Stimulated activated naive CD4-positive, alpha-beta T cell treated with Interleukin-2 at 50 U/mL for 16 hours (primary cell): ENCODE measurements around the gene TSACC.
"Not testable (repeated sequence)": the region's sequence is repeated elsewhere in the genome, so short reads cannot be mapped to it uniquely, and the experiment has no call there.

Experiments
- DNase-seq: peaks from one replicate; lab custom pipeline; 2025; lab: John Stamatoyannopoulos, UW

Gene TSACC

DNA sequence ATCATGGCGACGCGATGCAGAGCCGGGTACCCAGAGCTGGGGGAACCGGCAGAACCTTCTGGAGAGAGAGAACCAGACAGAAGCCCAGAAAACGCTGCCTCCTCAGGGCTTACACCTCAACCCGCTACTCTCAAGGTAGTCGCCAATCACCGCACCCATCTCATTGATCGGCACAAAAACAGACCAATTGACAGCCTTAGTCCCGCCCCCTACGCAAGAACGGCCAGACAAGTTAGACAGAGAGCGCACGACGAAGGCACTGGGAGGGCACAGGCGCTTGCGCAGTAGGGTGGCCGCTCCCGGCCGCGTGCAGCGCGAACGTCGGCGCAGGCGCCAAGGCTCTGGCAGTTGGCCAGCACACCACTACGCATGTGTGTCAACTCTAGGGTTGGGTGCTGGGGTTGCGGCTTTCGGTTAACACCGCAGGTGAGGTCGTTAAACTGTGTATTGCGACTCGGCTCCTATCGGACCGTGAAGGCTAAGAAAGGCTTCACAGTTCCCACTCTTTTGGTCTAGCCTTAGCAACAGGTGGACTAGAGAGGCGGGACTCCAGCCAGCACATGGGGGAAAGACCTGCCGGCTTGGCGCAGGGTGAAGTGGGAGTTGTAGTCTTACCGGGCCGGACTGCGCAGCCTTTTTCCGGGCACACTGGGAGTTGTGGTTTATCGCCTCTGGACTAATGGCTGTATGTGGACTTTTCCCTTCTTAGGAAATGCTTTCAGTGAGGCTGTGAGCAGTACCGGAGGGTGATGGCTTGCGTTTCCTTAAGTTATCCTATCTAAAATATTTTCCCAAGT is at the start of gene TSACC, which contains the start of gene CCT3:
TSS of gene TSACC (plus strand) at position 347 of the 797 bp plus-strand sequence. CDS start 1,232 bp downstream, outside the sequence.
TSS of gene CCT3 (minus strand) at position 113 of the 797 bp plus-strand sequence. CDS start at position 5, 108 bp downstream.
- peak; percentile 98 for DNase-seq

DNA sequence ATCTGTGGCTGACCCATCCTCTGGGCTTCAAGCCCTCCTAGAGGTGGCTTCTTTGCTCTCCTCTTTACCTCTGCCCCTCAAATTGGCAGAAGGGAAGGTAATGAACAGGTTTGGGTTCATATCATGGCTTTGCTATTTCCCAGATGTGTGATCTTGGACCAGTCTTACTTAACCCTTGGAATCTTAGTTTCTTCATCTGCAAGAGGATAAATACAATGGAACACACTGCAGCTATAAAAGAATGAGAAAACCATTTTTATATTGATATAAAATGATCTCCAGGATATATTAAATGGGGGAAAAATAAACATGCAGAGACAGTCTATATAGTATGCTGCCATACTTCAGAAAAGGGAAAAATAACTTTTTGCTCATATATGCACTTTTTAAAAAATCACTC is 48.5 kb upstream of the TSACC start:
- no peak for DNase-seq

DNA sequence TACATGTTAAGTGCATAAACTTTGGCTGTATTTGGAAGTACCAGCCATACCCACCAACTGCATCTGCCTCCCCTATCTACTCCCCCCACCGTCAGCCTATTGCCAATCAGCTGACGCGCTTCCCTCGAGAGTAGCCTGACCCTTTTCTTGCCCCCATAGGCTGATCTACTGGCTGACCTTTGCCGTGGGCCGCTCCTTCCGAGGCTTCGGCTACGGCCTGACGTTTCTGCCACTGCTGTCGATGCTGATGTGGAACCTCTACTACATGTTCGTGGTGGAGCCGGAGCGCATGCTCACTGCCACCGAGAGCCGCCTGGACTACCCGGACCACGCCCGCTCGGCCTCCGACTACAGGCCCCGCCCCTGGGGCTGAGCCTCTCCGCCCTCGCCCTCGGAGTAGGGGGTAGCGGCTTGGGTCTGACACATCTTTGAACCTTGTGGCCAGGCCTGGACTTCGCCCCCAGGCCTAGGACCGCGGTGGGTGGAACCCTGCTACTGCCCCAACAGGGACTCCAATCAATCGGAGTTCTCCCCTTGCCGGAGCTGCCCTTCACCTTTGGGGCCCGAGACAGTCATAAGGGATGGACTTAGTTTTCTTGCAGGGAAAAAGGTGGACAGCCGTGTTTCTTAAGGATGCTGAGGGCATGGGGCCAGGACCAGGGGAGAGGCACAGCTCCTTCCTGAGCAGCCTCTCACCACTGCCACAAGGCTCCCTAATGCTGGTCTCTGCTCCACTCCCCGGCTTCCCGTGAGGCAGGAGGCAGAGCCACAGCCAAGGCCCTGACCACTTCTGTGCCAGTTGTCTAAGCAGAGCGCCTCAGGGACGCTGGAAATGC is 46.9 kb upstream of the TSACC start:
- DNase-seq = no peak

DNA sequence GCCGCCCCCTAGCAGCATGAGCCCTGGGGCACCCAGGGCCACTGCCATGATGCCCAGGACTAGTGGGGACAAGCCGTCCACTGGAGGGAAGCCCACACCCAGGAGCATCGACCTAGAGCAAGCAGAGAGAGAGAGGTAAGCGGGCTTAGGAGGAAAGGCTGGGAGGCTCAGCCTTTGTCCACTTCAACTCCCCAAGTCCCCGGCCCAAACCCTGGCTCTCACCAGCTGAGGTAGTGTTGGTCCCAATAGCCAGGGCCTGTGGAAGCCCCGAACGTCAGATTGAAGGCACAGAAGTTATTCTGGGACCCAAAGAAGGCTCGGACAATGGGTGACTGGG is 45.3 kb upstream of the TSACC start:
- no peak for DNase-seq

DNA sequence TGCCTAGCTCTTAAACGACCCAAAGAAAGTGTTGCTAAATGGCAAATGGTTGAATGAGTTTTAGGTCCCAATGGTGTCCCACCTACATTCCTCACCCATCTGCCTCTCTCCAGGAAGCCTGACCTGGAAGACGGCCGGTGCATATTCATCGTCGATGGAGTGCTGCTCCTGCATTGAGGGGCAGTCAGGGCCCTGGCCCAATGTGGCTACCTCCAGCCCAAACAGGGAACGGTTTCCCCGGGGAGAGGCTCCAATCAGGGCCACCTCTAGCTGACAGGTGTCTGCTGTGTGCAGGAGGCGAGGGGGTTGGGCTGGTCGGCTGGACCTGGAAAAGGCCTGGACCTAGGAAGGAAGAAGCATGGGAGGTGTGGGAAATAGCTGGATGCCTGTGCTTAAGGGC is 44.4 kb upstream of the TSACC start:
- no peak for DNase-seq

DNA sequence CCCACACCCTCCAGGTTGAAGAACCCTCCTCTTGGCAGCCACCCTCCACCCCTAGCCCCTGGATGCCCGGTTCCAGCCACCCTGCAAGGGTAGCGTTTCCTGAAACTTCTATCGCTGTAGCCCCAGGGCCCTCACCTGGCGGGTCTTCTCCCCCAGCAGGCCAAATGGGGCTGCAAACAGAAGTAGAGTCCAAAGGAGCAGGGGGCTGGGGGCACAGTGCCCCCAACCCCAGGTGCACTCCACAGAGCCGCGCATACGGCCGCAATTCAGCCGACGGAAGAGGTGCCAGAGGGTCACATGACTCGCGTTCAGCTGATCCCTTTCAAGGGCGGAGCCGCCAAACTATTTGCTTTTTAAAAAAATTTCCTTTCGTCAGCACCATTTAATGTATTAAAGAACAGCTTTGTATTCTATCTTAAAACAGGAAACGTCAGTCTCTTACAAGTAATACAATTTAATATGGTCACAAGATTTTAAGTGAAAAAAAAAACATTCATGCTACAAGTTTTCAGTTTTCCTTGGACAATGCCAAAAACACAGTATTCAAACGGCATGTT is 42.9 kb upstream of the TSACC start, which contains the start of gene GLMP:
TSS of gene GLMP (minus strand) at position 289 of the 557 bp plus-strand sequence. CDS start at position 255, 34 bp downstream.
- DNase-seq = peak; percentile 49

DNA sequence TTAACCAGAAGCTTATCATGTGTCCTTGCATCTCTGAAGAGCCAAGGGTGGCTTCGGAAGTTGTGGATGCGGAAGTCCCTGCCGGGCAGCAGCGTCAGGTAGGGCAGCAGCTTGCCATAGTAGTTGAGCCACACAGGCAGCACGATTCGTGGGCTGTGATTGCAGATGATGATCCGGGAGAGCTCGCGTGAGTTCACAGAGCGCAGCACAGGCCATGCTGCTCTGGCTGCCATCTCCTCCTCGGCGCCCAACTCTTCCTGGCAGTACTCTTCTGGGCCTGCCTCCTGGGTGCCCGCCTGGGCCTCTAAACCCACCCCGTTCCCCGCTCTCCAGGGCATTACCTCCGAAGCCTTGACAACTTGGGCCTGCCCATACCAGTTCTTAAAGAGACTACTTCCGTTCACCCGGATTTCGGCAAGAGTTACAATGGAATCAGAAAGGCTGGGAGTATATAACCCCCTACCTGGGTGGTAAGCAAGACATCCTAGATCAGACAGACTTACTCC is 39.4 kb upstream of the TSACC start, which contains the start of gene VHLL:
TSS of gene VHLL (minus strand) at position 456 of the 506 bp plus-strand sequence. CDS start at position 338, 118 bp downstream.
- DNase-seq = no peak

DNA sequence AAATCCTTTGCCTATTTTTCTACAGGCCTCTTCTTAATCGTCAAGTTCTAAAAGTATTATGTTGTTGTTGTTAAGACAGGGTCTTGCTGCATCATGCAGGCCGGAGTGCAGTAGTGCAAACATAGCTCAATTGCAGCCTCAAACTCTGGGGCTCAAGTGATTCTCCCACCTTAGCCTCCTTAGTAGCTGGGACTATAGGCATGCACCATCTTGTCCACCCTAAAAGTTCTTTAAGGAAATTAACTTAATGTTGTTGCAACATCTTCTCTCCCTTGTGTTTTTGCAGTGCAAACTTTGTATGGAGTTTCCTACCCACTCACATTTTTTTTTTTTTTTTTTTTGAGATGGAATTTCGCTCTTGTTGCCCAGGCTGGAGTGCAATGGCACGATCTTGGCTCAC is 35.1 kb upstream of the TSACC start:
- no peak for DNase-seq

DNA sequence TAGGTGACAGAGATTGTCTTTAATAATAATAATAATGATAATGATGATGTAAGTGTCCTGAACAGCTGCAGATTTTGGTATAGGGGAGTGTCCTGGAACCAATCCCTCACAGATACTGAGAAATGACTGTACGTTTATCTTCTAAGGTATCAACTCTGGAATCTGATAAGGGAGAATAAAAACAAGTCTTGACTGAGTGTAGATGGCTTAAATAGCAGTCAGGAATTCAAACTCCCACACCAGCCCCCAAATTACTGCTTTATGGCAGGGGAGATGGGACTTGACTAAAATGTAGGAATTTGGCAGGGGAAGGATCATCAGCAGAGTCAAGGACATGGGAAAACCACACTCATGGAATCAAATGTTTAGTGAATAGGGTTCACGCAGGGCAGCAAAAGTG is 33.1 kb upstream of the TSACC start:
- no peak for DNase-seq

DNA sequence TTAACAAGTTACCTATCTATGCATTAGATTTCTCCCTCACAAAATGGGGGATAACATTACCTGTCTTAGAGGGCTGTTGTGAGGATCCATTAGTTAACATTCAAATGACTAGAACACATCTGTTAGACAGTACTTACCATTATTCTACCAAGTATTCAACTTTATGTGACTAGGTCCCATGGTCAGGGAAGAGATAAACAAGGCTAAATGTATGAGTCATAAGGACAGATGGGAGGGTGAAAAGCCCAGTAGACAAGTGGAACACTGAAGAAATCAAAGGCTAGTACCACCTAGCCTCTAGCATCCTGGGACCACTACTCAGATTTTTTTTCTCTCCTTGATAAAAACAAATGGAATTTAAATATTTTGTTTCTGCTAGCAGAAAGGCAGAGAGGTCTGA is 30.2 kb upstream of the TSACC start:
- DNase-seq = no peak

DNA sequence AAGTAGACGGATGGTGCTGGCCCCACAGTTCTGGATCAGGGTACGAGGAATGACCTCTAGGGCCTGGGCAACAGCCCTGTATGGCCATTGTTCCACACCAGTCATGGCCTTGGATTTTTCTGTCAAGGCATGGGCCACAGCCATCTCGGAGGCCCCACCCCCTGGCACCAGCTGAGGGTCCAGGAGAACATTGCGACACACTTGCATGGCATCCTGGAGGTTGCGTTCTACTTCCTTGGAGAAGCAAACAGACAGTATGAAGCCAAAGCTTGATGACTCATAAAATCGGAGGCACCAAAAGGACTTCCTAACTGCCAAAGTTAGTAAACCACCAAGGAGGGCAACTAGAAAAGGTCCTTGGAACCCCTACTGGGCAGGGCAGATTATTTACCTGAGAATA is 27.4 kb upstream of the TSACC start:
- no peak for DNase-seq

DNA sequence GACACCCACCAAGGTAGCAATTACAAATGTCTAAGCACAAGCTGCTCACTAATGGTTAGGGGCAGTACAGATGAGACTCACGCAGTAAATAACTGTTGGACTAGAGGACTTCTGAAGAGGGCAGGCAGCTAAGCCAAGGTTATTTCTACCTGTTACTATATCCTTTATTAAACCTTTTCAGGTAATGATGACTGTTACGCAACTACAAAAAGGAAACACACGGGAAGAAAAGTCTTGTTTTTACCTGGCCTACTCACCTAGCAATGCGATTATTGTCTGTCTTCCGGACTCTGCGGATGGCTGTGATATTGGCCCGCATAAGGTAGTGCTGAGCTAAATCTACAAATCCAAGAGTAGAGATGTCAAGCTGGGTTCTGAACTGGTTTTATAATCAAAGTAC is 21.4 kb upstream of the TSACC start:
- no peak for DNase-seq

DNA sequence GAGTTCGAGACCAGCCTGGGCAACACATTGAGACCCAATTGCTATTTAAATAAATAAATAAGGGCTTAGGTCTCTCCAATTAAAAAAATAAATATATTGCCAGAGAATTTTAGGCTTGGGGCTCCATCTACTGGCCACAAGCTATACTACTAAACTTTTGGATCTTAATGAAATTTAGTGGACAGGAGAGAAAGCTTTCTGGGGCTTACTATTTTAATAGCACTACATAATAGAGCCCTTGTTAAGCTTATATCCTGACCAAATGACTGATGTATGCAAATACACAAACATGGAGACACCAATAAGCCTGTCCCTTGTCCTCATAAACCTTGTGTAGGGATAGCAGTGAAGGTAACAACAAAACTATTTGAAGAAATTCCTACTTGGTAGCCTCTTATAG is 18.7 kb upstream of the TSACC start:
- no peak for DNase-seq

DNA sequence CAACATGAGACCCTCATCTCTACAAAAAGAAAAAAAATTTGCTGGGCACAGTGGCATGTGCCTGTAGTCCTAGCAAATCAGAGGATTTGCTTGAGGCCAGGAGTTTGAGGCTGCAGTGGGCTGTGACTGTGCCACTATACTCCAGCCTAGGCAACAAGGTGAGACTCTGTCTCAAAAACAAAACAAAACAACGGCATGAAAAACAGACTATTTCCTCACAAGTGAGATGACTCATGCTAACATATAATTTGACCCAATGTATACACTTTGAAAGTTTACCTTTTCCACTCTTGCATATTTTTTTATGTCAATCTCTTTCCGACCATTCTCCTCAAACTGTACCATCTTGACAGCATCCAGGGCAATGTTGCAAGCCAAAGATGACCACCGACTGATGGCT is 17.8 kb upstream of the TSACC start:
- DNase-seq = no peak

DNA sequence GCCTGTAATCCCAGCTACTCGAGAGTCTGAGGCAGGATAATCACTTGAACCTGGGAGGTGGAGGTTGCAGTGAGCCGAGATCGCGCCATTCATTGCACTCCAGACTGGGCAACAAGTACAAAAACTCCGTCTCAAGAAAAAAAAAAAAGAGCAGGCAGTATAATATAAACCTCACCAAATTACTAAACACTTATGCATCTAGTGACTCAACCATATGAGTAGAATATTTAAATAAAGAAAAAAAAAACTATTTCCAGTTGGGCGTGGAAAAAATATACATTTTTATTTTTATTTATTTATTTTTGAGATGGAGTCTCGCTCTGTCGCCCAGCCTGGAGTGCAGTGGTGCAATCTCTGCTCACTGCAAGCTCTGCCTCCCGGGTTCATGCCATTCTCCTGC is 15.1 kb upstream of the TSACC start:
- not testable (repeated sequence) for DNase-seq

DNA sequence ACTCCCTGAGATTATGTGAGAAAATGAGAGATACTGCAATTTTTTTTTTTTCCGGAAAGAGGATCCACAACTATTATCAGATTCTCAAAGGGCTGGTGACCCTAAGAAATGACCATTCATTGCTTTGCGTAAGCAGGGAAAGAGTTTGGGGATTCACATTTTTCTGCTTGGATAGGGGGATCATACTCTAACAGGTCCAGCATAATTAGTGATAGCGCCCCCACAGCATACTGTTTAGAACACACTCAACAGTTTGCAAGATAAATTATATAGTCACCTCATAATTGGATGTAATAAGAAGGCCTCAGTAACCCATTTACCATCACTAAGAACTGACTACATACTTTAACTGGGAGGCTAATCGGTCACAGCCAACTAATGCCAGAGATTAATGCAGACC is 2.1 kb upstream of the TSACC start:
- DNase-seq = no peak

DNA sequence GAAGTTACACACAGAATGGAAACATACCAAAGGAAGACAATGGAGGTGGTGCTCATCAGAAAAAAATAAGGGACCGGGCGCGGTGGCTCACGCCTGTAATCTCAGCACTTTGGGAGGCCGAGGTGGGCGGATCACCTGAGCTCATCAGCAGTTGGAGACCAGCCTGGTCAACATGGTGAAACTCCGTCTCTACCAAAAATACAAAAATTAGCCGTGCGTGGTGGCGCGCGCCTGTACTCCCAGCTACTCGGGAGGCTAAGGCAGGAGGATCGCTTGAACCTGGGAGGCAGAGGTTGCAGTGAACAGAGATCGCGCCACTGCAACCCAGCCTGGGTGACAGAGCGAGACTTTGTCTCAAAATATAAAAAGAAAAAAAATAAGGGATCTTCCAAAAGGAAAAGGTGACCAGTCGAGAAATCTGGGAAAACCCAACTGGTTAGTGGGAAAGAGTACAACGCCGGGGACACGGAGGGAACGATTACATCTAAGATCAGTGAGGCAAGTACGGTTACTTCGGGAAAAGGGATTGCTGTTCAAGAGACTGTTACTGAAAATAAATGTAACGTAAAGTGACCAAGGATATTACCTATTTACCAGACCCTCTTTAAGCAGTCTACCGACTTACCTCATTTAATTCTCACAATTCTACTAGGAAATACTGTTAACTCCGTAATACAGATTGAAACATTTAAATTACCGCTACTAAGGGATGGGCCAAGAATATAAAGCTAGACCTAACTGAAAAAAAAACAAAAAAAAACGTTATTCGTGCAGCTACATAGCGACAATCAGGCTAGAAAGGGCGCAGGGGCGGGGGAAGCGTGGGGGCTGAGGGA is 1.1 kb upstream of the TSACC start:
- DNase-seq = no peak

DNA sequence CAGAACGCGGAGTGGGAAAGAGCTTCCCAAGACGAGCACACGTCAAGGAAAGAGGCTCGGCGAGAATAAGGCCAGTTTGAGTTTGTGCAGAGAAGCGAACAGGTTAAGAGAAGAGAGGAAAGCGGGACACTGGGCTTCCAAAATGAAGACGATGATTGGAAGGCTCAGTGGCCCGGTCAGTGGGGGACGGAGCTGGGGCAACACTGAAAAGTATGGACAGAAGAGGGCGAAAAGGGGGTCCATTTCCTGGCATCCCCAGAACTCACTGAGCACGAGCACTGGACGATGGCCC is 492 bp upstream of the TSACC start:
- DNase-seq = peak; percentile 38

DNA sequence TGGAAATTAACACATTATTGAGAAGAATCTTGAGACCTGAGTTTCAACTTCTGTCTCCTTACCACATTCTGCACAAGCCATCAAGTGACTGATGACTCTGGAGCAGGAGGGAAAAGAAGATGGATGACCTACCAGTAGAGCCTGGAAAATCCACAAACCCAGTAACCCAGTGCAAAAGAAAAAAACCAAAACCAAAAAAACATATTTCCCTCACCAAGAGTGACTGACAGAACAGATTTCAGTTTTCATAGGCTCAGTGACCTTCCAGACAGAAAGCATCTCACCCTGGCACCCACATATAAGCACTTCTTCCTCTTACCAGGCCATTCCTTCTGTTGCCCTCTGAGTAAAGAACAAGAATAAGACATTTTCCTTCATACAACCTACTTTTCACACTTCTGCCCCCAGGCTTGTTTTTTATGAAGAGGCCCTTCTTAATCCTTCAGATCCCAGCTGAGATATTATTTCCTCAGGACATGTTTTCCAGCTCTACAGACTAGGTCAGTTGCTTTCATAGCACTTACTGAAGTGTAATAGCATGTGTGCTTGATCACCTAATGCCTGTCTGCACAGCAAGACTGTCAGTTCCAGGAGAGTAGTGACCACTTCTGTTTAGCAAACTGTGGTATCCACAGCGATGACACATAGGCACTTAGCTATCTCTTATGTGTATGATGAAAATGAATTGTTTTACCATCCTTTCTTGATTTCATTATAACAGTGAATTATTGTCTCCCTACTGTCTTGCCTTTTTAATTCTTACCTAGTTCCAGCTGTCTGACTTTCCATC is 4.0 kb downstream of the TSACC start:
- DNase-seq = no peak

DNA sequence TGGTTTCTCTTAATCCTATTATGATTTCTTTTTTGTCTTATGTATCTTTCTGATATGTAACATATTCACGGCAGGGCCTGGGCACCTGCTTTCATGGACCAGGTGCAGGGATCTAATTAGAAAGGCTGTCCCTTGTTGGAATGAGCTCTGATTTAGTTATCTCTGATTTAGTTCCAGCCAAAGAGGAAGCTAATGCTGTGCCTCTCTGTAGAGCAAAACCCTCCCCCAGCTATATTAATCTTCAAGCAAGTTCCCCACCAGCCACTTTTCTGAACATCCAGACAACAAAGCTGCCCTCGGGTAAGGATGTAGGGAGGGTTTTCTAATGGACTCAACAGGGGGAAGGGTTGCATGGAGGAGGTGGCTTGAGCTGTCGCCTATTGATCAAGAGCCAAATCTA is 6.1 kb downstream of the TSACC start:
- DNase-seq = no peak

DNA sequence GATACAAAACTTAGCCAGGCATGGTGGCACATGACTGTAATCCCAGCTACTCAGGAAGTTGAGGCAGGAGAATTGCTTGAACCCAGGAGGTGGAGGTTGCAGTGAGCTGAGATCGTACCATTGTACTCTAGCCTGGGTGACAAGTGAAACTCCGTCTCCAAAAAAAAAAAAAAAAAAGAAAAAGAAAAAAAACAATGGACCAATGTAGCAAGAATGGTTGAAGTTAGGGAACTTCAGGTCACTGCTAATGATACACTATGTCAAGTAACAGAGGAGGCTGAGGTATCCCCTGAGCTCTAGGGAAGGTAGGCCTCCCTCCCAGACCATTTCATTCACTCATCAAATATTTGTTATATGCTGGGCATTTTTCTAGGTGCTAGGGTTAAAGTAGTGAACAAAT is 7.7 kb downstream of the TSACC start:
- DNase-seq = not testable (repeated sequence)
